Hepatocyte (in vitro differentiated cells): ENCODE measurements around the gene RNPS1. TPM values are rescaled to one million over a fixed set of nuclear protein-coding genes. Genes with fewer than 3 reads are reported as not detected.

Experiments
- DNase-seq: peaks from one replicate; pipeline ENCODE4 v3.0.0-alpha.2; 2016; ENCODE audit warnings: low spot score
- H2AFZ ChIP-seq: fragments of 200-600 bp; sonication (generic); 2 replicates; pipeline ENCODE4 v1.6.0; 2016; ENCODE audit warnings: antibody characterized with exemption, mild to moderate bottlenecking
- H3K27ac ChIP-seq: fragments of 200-600 bp; sonication (generic); 2 replicates; pipeline ENCODE4 v1.5.1; 2016; ENCODE audit warnings: mild to moderate bottlenecking
- H3K27me3 ChIP-seq: fragments of 200-600 bp; sonication (generic); 2 replicates; pipeline ENCODE4 v1.6.1; 2016
- H3K36me3 ChIP-seq: fragments of 200-600 bp; sonication (generic); replicated peaks from 2 replicates; pipeline ENCODE4 v1.5.1; 2016; ENCODE audit warnings: low read depth; ENCODE audit not compliant: insufficient read depth
- H3K4me1 ChIP-seq: fragments of 200-600 bp; sonication (generic); 2 replicates; pipeline ENCODE4 v1.5.1; 2016; ENCODE audit warnings: mild to moderate bottlenecking, moderate library complexity; ENCODE audit not compliant: insufficient read depth
- H3K4me2 ChIP-seq: fragments of 200-600 bp; sonication (generic); 2 replicates; pipeline ENCODE4 v1.6.0; 2016
- H3K4me3 ChIP-seq: fragments of 200-600 bp; sonication (generic); 2 replicates; pipeline ENCODE4 v1.5.1; 2016; ENCODE audit warnings: mild to moderate bottlenecking
- H3K79me2 ChIP-seq: fragments of 200-600 bp; sonication (generic); 2 replicates; pipeline ENCODE4 v1.6.0; 2017; ENCODE audit warnings: mild to moderate bottlenecking
- H3K9me2 ChIP-seq: fragments of 200-600 bp; sonication (generic); replicated peaks from 2 replicates; pipeline ENCODE4 v1.6.0; 2017; ENCODE audit warnings: mild to moderate bottlenecking; ENCODE audit not compliant: insufficient read depth
- H3K9me3 ChIP-seq: fragments of 200-600 bp; sonication (generic); 2 replicates; pipeline ENCODE4 v1.5.1; 2016; ENCODE audit warnings: low read depth, mild to moderate bottlenecking
- H4K20me1 ChIP-seq: fragments of 200-600 bp; sonication (generic); 2 replicates; pipeline ENCODE4 v1.6.0; 2016; ENCODE audit warnings: mild to moderate bottlenecking; ENCODE audit not compliant: insufficient read depth, poor library complexity, severe bottlenecking
- CTCF ChIP-seq: fragments of 200-600 bp; sonication (generic); IDR thresholded peaks from 2 replicates; pipeline ENCODE4 v1.5.1; 2016; ENCODE audit warnings: antibody characterized with exemption, mild to moderate bottlenecking; ENCODE audit not compliant: poor library complexity
- EZH2 ChIP-seq: fragments of 200-600 bp; sonication (generic); IDR thresholded peaks from 2 replicates; pipeline ENCODE4 v1.6.1; 2016; ENCODE audit warnings: antibody characterized with exemption, mild to moderate bottlenecking, borderline replicate concordance
- EZH2phosphoT487 ChIP-seq: fragments of 200-600 bp; sonication (generic); IDR thresholded peaks from one replicate; pipeline ENCODE4 v1.6.1; 2018; ENCODE audit warnings: antibody characterized with exemption, mild to moderate bottlenecking, low read depth, moderate library complexity; ENCODE audit not compliant: unreplicated experiment, severe bottlenecking
- WGBS: methylation state at CpG from one replicate; pipeline ENCODE4 v1.1.6; 2016; ENCODE audit warnings: low lambda C conversion rate; ENCODE audit errors: missing lambda C conversion rate; 5-methylcytosine and 5-hydroxymethylcytosine counted together
- polyA plus RNA-seq: library from polyadenylated mRNA; unstranded; fragments of >200 nt; fragmentation: Nextera tagmentation; extraction: Ambion mirVana; gene quantifications from 2 replicates; pipeline ENCODE4 v1.2.1, GENCODE V29; 2016
- total RNA-seq: library from RNA; depleted of rRNA; stranded (reverse); fragments of >200 nt; gene quantifications from 2 replicates; pipeline ENCODE4 v1.2.3, GENCODE V29; 2014

The RNPS1 gene
- total and polyA plus RNA-seq, 2 experiments from 2014 or later, result 128 to 198 TPM

GRCh38 chr16:2253293-2253692 lies 14.6 kb downstream of the RNPS1 start:
- Histone ChIP-seq H3K79me2 (peaks cover 38% of the 10 kb centered on the region), H3K27ac (no peak overlapping the region), H4K20me1 (no peaks in the 10 kb centered on the region), H3K4me1 (peaks cover 14% of the 10 kb centered on the region), H3K9me3 (no peaks in the 10 kb centered on the region), H2AFZ (no peak overlapping the region), H3K4me3 (no peak overlapping the region), H3K4me2 (no peak overlapping the region), H3K27me3 (no peaks in the 10 kb centered on the region), H3K9me2 (no peaks in the 10 kb centered on the region), H3K36me3 (no peaks in the 10 kb centered on the region)
- no peak for DNase-seq
- WGBS, result 92% methylated on average over 11 of the region's 11 CpGs
- TF ChIP-seq CTCF, result no peak
- no peak for TF ChIP-seq EZH2
- TF ChIP-seq EZH2phosphoT487, result no peak

GRCh38 chr16:2252806-2253148 lies 15.1 kb downstream of the RNPS1 start:
- DNase-seq, result no peak
- no peaks in the 10 kb centered on the region for H3K36me3 ChIP-seq
- no peaks in the 10 kb centered on the region for H4K20me1 ChIP-seq
- no peaks in the 10 kb centered on the region for H3K27me3 ChIP-seq
- WGBS, result 92% methylated on average over 7 of the region's 7 CpGs
- no peaks in the 10 kb centered on the region for H3K9me3 ChIP-seq
- peaks cover 37% of the 10 kb centered on the region for H3K79me2 ChIP-seq
- peak overlapping the region; percentile 91 for H3K27ac ChIP-seq
- no peaks in the 10 kb centered on the region for H3K9me2 ChIP-seq
- no peak overlapping the region for H3K4me3 ChIP-seq
- peaks cover 14% of the 10 kb centered on the region for H3K4me1 ChIP-seq
- no peak overlapping the region for H3K4me2 ChIP-seq
- TF ChIP-seq EZH2 (no peak), EZH2phosphoT487 (no peak), CTCF (no peak)
- H2AFZ ChIP-seq, result no peak overlapping the region

GRCh38 chr16:2251296-2252111 lies 16.4 kb downstream of the RNPS1 start, which contains the start of gene ECI1:
Gene ECI1, minus strand, starts transcription at chr16:2251587. Its CDS starts 21 bp downstream, at chr16:2251566.
- peak; percentile 98 for DNase-seq
- WGBS, result 4% methylated on average over 63 of the region's 88 CpGs
- Histone ChIP-seq H3K79me2 (peaks cover 41% of the 10 kb centered on the region), H4K20me1 (no peaks in the 10 kb centered on the region), H3K27me3 (no peaks in the 10 kb centered on the region), H2AFZ (peak within 1 kb of the TSS; percentile 66), H3K4me3 (peak within 1 kb of the TSS; percentile 66), H3K9me2 (no peaks in the 10 kb centered on the region), H3K4me2 (peak within 1 kb of the TSS; percentile 83), H3K9me3 (no peaks in the 10 kb centered on the region), H3K4me1 (peaks cover 14% of the 10 kb centered on the region), H3K27ac (peak within 1 kb of the TSS; percentile 91), H3K36me3 (no peaks in the 10 kb centered on the region)
- TF ChIP-seq CTCF (peak; percentile 70), EZH2phosphoT487 (no peak), EZH2 (no peak)
